Endothelial cell of umbilical vein (primary cell): Measurements from ENCODE around the gene ACSL6. TPM values are rescaled to one million over a fixed set of nuclear protein-coding genes. Genes with fewer than 3 reads are reported as not detected.
"Not testable (repeated sequence)": the region's sequence is repeated elsewhere in the genome, so short reads cannot be mapped to it uniquely, and the experiment has no call there.

Experiments used
- BruUV-seq: library from RNA; stranded (reverse); fragments of 400-500 nt; replicated peaks from 2 replicates; lab custom pipeline; 2021; lab: Mats Ljungman, UMichigan
- CTCF ChIA-PET: fragments of 300-600, 350-600 bp; sonication (Branson Sonifier 250); formaldehyde crosslinking; loops from one replicate; lab custom pipeline; 2021; ENCODE audit warnings: antibody characterized with exemption, inconsistent platforms; lab: Charles Lee
- POLR2A ChIA-PET: fragments of 300-600, 350-600 bp; sonication (Branson Sonifier 250); formaldehyde crosslinking; loops from one replicate; lab custom pipeline; 2021; ENCODE audit warnings: antibody characterized with exemption, inconsistent platforms; lab: Charles Lee
- DNase-seq: peaks from one replicate; pipeline ENCODE4 v3.0.0-alpha.2; 2011; ENCODE audit warnings: low read depth, low spot score
- FAIRE-seq: peaks from 2 replicates; lab custom pipeline; 2011; peaks lifted over from hg19 to GRCh38; lab: Jason Lieb, UNC
- H2AFZ ChIP-seq: 2 replicates; pipeline ENCODE4 v1.6.0; 2012; ENCODE audit warnings: low read depth, low read length, control low read depth, inconsistent platforms
- H3K27ac ChIP-seq: 2 replicates; pipeline ENCODE4 v1.5.1; 2011; ENCODE audit warnings: low read depth, mild to moderate bottlenecking, control low read depth, low read length, moderate library complexity; ENCODE audit not compliant: insufficient read depth
- H3K27me3 ChIP-seq, 2 experiments: 2 replicates each; pipeline versions ENCODE4 v1.6.0 to v1.6.1; 2011; ENCODE audit warnings: low read length in 2 of 2, mixed read lengths in 1 of 2; ENCODE audit not compliant: control insufficient read depth in 2 of 2, insufficient read depth in 2 of 2
- H3K36me3 ChIP-seq, 2 experiments: 2 replicates in 1 of 2; 3 replicates in 1 of 2; pipeline ENCODE4 v1.5.1; 2011; ENCODE audit warnings: low read length in 2 of 2, mild to moderate bottlenecking in 1 of 2, moderate library complexity in 1 of 2; ENCODE audit not compliant: control insufficient read depth in 2 of 2, insufficient read depth in 2 of 2; ENCODE audit errors: extremely low read depth in 1 of 2
- H3K4me1 ChIP-seq: 3 replicates; pipeline ENCODE4 v1.5.1; 2011; ENCODE audit warnings: mild to moderate bottlenecking, low read length; ENCODE audit not compliant: control insufficient read depth, insufficient read depth; ENCODE audit errors: extremely low read depth
- H3K4me2 ChIP-seq: 2 replicates; pipeline ENCODE4 v1.6.1; 2011; ENCODE audit warnings: low read length, control low read depth, mixed read lengths; ENCODE audit not compliant: insufficient read depth
- H3K4me3 ChIP-seq, 3 experiments: fragments of 200-600 bp in 1 of 3; sonication (generic), shearing (Covaris generic) in 1 of 3; replicated peaks in 1 of 3; 2 replicates each; pipeline ENCODE4 v1.5.1; 2011 to 2016; ENCODE audit warnings: control low read depth in 3 of 3, low read length in 3 of 3, mild to moderate bottlenecking in 2 of 3, inconsistent platforms in 1 of 3, low read depth in 1 of 3, moderate library complexity in 1 of 3; ENCODE audit not compliant: insufficient read depth in 1 of 3
- H3K79me2 ChIP-seq: 2 replicates; pipeline ENCODE4 v1.6.0; 2012; ENCODE audit warnings: low read length, inconsistent platforms; ENCODE audit not compliant: control insufficient read depth, insufficient read depth
- H3K9ac ChIP-seq: replicated peaks from 2 replicates; pipeline ENCODE3; 2011; ENCODE audit warnings: low read length, control low read depth; ENCODE audit not compliant: insufficient read depth; ENCODE audit errors: extremely low read depth
- H3K9me1 ChIP-seq: replicated peaks from 3 replicates; pipeline ENCODE4 v1.6.0; 2011; ENCODE audit warnings: mild to moderate bottlenecking, low read length; ENCODE audit not compliant: control insufficient read depth, insufficient read depth; ENCODE audit errors: extremely low read depth
- H3K9me3 ChIP-seq: replicated peaks from 2 replicates; pipeline ENCODE4 v1.5.1; 2012; ENCODE audit warnings: low read length, inconsistent platforms; ENCODE audit not compliant: control insufficient read depth, insufficient read depth
- H4K20me1 ChIP-seq: replicated peaks from 2 replicates; pipeline ENCODE3; 2011; ENCODE audit warnings: mild to moderate bottlenecking, low read length; ENCODE audit not compliant: control insufficient read depth, insufficient read depth; ENCODE audit errors: extremely low read depth
- EZH2 ChIP-seq: IDR thresholded peaks from 2 replicates; pipeline ENCODE4 v1.6.1; 2012; ENCODE audit warnings: borderline replicate concordance, low read depth, mild to moderate bottlenecking, moderate library complexity, low read length, inconsistent platforms; ENCODE audit not compliant: severe bottlenecking
- FOS ChIP-seq: IDR thresholded peaks from 2 replicates; pipeline ENCODE4 v1.6.1; 2011; ENCODE audit warnings: mild to moderate bottlenecking, low read length, moderate library complexity, borderline replicate concordance; ENCODE audit not compliant: insufficient read depth
- GATA2 ChIP-seq: IDR thresholded peaks from 2 replicates; pipeline ENCODE4 v1.7.0; 2011; ENCODE audit warnings: low read depth, mild to moderate bottlenecking, moderate library complexity, mixed read lengths, low read length; ENCODE audit not compliant: insufficient read length, insufficient read depth
- JUN ChIP-seq: IDR thresholded peaks from 2 replicates; pipeline ENCODE4 v1.6.1; 2011; ENCODE audit warnings: borderline replicate concordance, low read depth; ENCODE audit not compliant: insufficient read length, insufficient read depth
- MYC ChIP-seq: IDR thresholded peaks from one replicate; pipeline ENCODE4 v1.6.1; 2011; ENCODE audit warnings: mild to moderate bottlenecking, low read depth, low read length
- POLR2A ChIP-seq: IDR thresholded peaks from 2 replicates; pipeline ENCODE4 v1.6.1; 2012; ENCODE audit warnings: low read depth, mild to moderate bottlenecking, control low read depth, low read length
- POLR2AphosphoS5 ChIP-seq: IDR thresholded peaks from 2 replicates; pipeline ENCODE4 v1.6.1; 2012; ENCODE audit warnings: low read depth, mild to moderate bottlenecking, control low read depth, low read length, moderate library complexity; ENCODE audit not compliant: insufficient read depth
- dilution Hi-C: fragments of 300-500 bp; cut with MboI; formaldehyde crosslinking; loops from one replicate; pipeline ENCODE4 v1.15.0; 2019; ENCODE audit warnings: low sequenced_read_pairs; ENCODE audit not compliant: extremely low pct_ligation_motif_present
- intact Hi-C: fragments of 100-400 bp; cut with micrococcal nuclease; formaldehyde crosslinking; loops from one replicate; pipeline ENCODE4 v1.10.0; 2022
- polyA plus RNA-seq, 4 experiments: library from polyadenylated mRNA; depleted of rRNA in 3 of 4; stranded (reverse) in 3 of 4; unstranded in 1 of 4; fragments of >200 nt; gene quantifications; 2 replicates each; pipeline versions ENCODE4 v1.2.1 to v1.2.3, GENCODE V29; 2011 to 2012; ENCODE audit warnings: missing spikeins in 1 of 4
- total RNA-seq: library from RNA; stranded (reverse); gene quantifications from 2 replicates; pipeline ENCODE4 v1.2.3, GENCODE V29; 2021
- TF ChIP-seq, protein P1 (sequence below): IDR thresholded peaks from 2 replicates; pipeline ENCODE4 v1.6.1; 2011; ENCODE audit not compliant: insufficient read depth, insufficient read length
- TF ChIP-seq, protein P2 (sequence below), 2 donors: IDR thresholded peaks; 1 replicate in 1 of 2; 2 replicates in 1 of 2; pipeline ENCODE4 v1.5.1; 2011; ENCODE audit warnings: low read length in 2 of 2, mild to moderate bottlenecking in 2 of 2, moderate library complexity in 2 of 2, control low read depth in 1 of 2, inconsistent platforms in 1 of 2, low read depth in 1 of 2; ENCODE audit not compliant: insufficient read depth in 1 of 2; ENCODE audit errors: extremely low read depth in 1 of 2

Gene ACSL6
- total and polyA plus RNA-seq, 2 donors (not counting 3 experiments of a cell fraction or from before 2014, with no cell fraction given), result not detected

DNA sequence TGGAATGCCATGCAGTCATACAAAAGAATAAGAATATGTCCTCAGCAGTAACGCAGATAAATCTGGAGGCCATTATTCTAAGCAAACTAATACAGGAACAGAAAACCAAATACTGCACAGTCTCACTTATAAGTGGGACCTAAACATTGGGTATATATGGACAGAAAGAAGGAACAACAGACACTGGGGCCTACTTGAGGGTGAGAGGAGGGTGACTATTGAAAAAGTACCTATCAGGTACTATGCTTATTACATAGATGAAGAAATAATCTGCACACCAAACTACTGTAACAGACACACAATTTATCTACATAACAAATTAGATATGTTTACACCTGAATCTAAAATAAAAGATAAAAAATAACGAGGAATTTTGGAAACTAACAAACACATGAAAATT, 104.8 kb downstream of the ACSL6 start:
- Histone ChIP-seq H3K79me2 (no peaks in the 10 kb centered on the region), H3K9me3 (no peaks in the 10 kb centered on the region), H3K9me1 (no peaks in the 10 kb centered on the region), H3K4me2 (no peak overlapping the region), H3K27me3 (peaks cover 0 to 5% of the 10 kb centered on the region in 2 experiments), H3K27ac (no peak overlapping the region), H3K4me3 (no peak overlapping the region), H2AFZ (no peak overlapping the region), H3K4me1 (no peaks in the 10 kb centered on the region), H4K20me1 (no peaks in the 10 kb centered on the region), H3K36me3 (no peaks in the 10 kb centered on the region), H3K9ac (no peak overlapping the region)
- dilution Hi-C loops (no loop called here), intact Hi-C loops (no loop called here)
- TF ChIP-seq, protein P1, sequence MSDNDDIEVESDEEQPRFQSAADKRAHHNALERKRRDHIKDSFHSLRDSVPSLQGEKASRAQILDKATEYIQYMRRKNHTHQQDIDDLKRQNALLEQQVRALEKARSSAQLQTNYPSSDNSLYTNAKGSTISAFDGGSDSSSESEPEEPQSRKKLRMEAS, result no peak
- TF ChIP-seq POLR2A, result no peak
- TF ChIP-seq, protein P2, sequence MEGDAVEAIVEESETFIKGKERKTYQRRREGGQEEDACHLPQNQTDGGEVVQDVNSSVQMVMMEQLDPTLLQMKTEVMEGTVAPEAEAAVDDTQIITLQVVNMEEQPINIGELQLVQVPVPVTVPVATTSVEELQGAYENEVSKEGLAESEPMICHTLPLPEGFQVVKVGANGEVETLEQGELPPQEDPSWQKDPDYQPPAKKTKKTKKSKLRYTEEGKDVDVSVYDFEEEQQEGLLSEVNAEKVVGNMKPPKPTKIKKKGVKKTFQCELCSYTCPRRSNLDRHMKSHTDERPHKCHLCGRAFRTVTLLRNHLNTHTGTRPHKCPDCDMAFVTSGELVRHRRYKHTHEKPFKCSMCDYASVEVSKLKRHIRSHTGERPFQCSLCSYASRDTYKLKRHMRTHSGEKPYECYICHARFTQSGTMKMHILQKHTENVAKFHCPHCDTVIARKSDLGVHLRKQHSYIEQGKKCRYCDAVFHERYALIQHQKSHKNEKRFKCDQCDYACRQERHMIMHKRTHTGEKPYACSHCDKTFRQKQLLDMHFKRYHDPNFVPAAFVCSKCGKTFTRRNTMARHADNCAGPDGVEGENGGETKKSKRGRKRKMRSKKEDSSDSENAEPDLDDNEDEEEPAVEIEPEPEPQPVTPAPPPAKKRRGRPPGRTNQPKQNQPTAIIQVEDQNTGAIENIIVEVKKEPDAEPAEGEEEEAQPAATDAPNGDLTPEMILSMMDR (IDR thresholded peaks at IDR 0.05; ENCODE audit: extremely low read depth in 1 of 2, insufficient read depth in 1 of 2, low read depth in 1 of 2, low read length in 2 of 2), result no peak
- TF ChIP-seq EZH2, result no peak
- TF ChIP-seq FOS, result no peak
- TF ChIP-seq JUN, result no peak
- no peak for TF ChIP-seq POLR2AphosphoS5
- no peak for TF ChIP-seq GATA2
- no peak for TF ChIP-seq MYC
- no TSS peak for BruUV-seq
- no peak for DNase-seq
- no peak for FAIRE-seq
- POLR2A ChIA-PET, result no interaction called here
- CTCF ChIA-PET, result no interaction called here

DNA sequence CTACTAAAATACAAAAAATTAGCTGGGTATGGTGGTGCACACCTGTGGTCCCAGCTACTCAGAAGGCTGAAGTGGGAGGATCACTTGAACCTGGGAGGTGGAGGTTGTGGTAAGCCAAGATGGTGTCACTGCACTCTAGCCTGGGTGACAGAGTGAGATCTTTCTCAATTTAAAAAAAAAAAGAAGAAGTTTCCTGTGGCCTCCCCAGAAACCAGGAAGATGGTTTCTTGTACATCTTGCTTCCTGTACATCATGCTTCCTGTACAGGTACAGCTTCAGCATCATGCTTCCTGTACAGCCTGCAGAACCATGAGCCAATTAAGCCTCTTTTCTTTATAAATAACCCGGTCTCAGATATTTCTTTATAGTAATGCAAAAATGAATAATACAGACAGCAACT, 109.2 kb downstream of the ACSL6 start:
- H3K9ac ChIP-seq, H3K4me1 ChIP-seq, H3K79me2 ChIP-seq, H3K27ac ChIP-seq, H3K4me3 ChIP-seq, H2AFZ ChIP-seq, FAIRE-seq, DNase-seq, H3K4me2 ChIP-seq, CTCF ChIA-PET, H3K9me3 ChIP-seq, POLR2A ChIA-PET, H3K36me3 ChIP-seq, H3K27me3 ChIP-seq, intact Hi-C loops, H4K20me1 ChIP-seq, dilution Hi-C loops, H3K9me1 ChIP-seq, BruUV-seq: not testable (repeated sequence)
